Astrocyte (in vitro differentiated cells and primary cell): Measurements from ENCODE around the gene ATP10B. TPM values are rescaled to one million over a fixed set of nuclear protein-coding genes. Genes with fewer than 3 reads are reported as not detected.

ENCODE experiments used
- DNase-seq: peaks from one replicate; pipeline ENCODE4 v3.0.0-alpha.2; 2010; ENCODE audit warnings: low read depth
- FAIRE-seq: peaks from 2 replicates; lab custom pipeline; 2011; peaks lifted over from hg19 to GRCh38; lab: Jason Lieb, UNC
- H2AFZ ChIP-seq: 2 replicates; pipeline ENCODE4 v1.6.0; 2012; ENCODE audit warnings: low read depth, low read length, inconsistent platforms
- H3K27ac ChIP-seq: 2 replicates; pipeline ENCODE4 v1.5.1; 2011; ENCODE audit warnings: low read depth, low read length, inconsistent platforms
- H3K27me3 ChIP-seq: 2 replicates; pipeline ENCODE4 v1.6.0; 2011; ENCODE audit warnings: low read length, inconsistent platforms; ENCODE audit not compliant: insufficient read depth
- H3K36me3 ChIP-seq: 2 replicates; pipeline ENCODE4 v1.5.1; 2011; ENCODE audit warnings: low read length, inconsistent platforms; ENCODE audit not compliant: insufficient read depth
- H3K4me1 ChIP-seq: 2 replicates; pipeline ENCODE4 v1.5.1; 2011; ENCODE audit warnings: low read length, inconsistent platforms; ENCODE audit not compliant: insufficient read depth
- H3K4me2 ChIP-seq: 2 replicates; pipeline ENCODE4 v1.6.0; 2012; ENCODE audit warnings: low read length, inconsistent platforms
- H3K4me3 ChIP-seq: 2 replicates; pipeline ENCODE4 v1.5.1; 2011; ENCODE audit warnings: low read depth, mild to moderate bottlenecking, low read length, inconsistent platforms; ENCODE audit not compliant: insufficient read depth
- H3K79me2 ChIP-seq: 2 replicates; pipeline ENCODE4 v1.6.0; 2012; ENCODE audit warnings: mild to moderate bottlenecking, low read length, inconsistent platforms; ENCODE audit not compliant: insufficient read depth
- H3K9ac ChIP-seq: 2 replicates; pipeline ENCODE4 v1.6.0; 2012; ENCODE audit warnings: mild to moderate bottlenecking, low read length, inconsistent platforms
- H3K9me3 ChIP-seq: 2 replicates; pipeline ENCODE4 v1.5.1; 2012; ENCODE audit warnings: low read depth, mild to moderate bottlenecking, low read length, inconsistent platforms; ENCODE audit not compliant: insufficient read depth
- H4K20me1 ChIP-seq: 2 replicates; pipeline ENCODE4 v1.6.0; 2012; ENCODE audit warnings: low read length, inconsistent platforms; ENCODE audit not compliant: insufficient read depth
- H3K27ac Mint-ChIP-seq: one replicate; pipeline ENCODE4 v1.8.0; 2021; ENCODE audit warnings: mild to moderate bottlenecking, mixed read lengths; ENCODE audit not compliant: unreplicated experiment
- H3K27me3 Mint-ChIP-seq: one replicate; pipeline ENCODE4 v1.8.0; 2021; ENCODE audit warnings: low read depth, mixed read lengths; ENCODE audit not compliant: unreplicated experiment
- H3K36me3 Mint-ChIP-seq: one replicate; pipeline ENCODE4 v1.8.0; 2021; ENCODE audit warnings: low read depth, mixed read lengths; ENCODE audit not compliant: unreplicated experiment
- H3K4me1 Mint-ChIP-seq: one replicate; pipeline ENCODE4 v1.8.0; 2021; ENCODE audit warnings: low read depth, mixed read lengths; ENCODE audit not compliant: unreplicated experiment
- H3K4me3 Mint-ChIP-seq: one replicate; pipeline ENCODE4 v1.8.0; 2021; ENCODE audit warnings: mild to moderate bottlenecking, moderate library complexity, mixed read lengths; ENCODE audit not compliant: unreplicated experiment
- H3K9me3 Mint-ChIP-seq: one replicate; pipeline ENCODE4 v1.8.0; 2021; ENCODE audit warnings: mild to moderate bottlenecking, mixed read lengths; ENCODE audit not compliant: unreplicated experiment
- CTCF ChIP-seq: IDR thresholded peaks from 2 replicates; pipeline ENCODE4 v1.5.1; 2011; ENCODE audit warnings: low read depth, mild to moderate bottlenecking, inconsistent platforms, low read length, moderate library complexity; ENCODE audit not compliant: insufficient read depth
- EZH2 ChIP-seq: IDR thresholded peaks from 2 replicates; pipeline ENCODE4 v1.6.1; 2012; ENCODE audit warnings: mild to moderate bottlenecking, low read length, inconsistent platforms; ENCODE audit not compliant: insufficient read depth
- total RNA-seq: library from RNA; stranded (reverse); gene quantifications from 2 replicates; pipeline ENCODE4 v1.2.1, GENCODE V29; 2021

Gene ATP10B
- total RNA-seq, 1 donor from 2014 or later: not detected

- Mint-ChIP-seq H3K4me1 (no peaks in the 10 kb centered on the region), H3K4me3 (no peak overlapping the region), H3K36me3 (no peaks in the 10 kb centered on the region), H3K9me3 (no peaks in the 10 kb centered on the region), H3K27ac (no peak overlapping the region), H3K27me3 (no peaks in the 10 kb centered on the region)
- TF ChIP-seq EZH2 (no peak), CTCF (no peak)
- Histone ChIP-seq H3K27ac (no peak overlapping the region), H4K20me1 (no peaks in the 10 kb centered on the region), H3K79me2 (no peaks in the 10 kb centered on the region), H2AFZ (no peak overlapping the region), H3K36me3 (no peaks in the 10 kb centered on the region), H3K9ac (no peak overlapping the region), H3K4me1 (no peaks in the 10 kb centered on the region), H3K4me2 (no peak overlapping the region), H3K27me3 (no peaks in the 10 kb centered on the region), H3K4me3 (no peak overlapping the region), H3K9me3 (no peaks in the 10 kb centered on the region)
- no peak for DNase-seq
- no peak for FAIRE-seq
Measured at GRCh38 chr5:160685695-160686094, 166.3 kb downstream of the ATP10B start.

- no peak for FAIRE-seq
Measured at GRCh38 chr5:160685219-160685618, 166.8 kb downstream of the ATP10B start.

More at GRCh38 chr5:160685219-160685618, 166.8 kb downstream of the ATP10B start:
- Histone ChIP-seq H3K27me3 (no peaks in the 10 kb centered on the region), H4K20me1 (no peaks in the 10 kb centered on the region), H3K9me3 (no peaks in the 10 kb centered on the region), H3K4me2 (no peak overlapping the region), H3K27ac (no peak overlapping the region), H3K79me2 (no peaks in the 10 kb centered on the region), H3K4me1 (no peaks in the 10 kb centered on the region), H3K9ac (no peak overlapping the region), H2AFZ (no peak overlapping the region), H3K4me3 (no peak overlapping the region), H3K36me3 (no peaks in the 10 kb centered on the region)
- Mint-ChIP-seq H3K27ac (no peak overlapping the region), H3K36me3 (no peaks in the 10 kb centered on the region), H3K4me3 (no peak overlapping the region), H3K9me3 (no peaks in the 10 kb centered on the region), H3K27me3 (no peaks in the 10 kb centered on the region), H3K4me1 (no peaks in the 10 kb centered on the region)
- TF ChIP-seq CTCF: no peak
- TF ChIP-seq EZH2: no peak
- no peak for DNase-seq
